K562 (cell line): ENCODE data around the gene PDE4D.

Experiments
- GABPB1 ChIP-seq: sonication (generic); formaldehyde crosslinking; IDR thresholded peaks from 2 replicates; pipeline ENCODE4 v1.8.0; 2022; ENCODE audit warnings: mild to moderate bottlenecking, missing genetic modification reagents
- NRF1 ChIP-seq, 2 experiments: fragments of 450-650 bp; IDR thresholded peaks in 1 of 2; conservative IDR thresholded peaks in 1 of 2; 2 replicates each; pipeline ENCODE4 v1.6.1; 2014; ENCODE audit warnings: mild to moderate bottlenecking in 2 of 2
- TF ChIP-seq, protein P1 (sequence below), 3 experiments: IDR thresholded peaks in 2 of 3; conservative IDR thresholded peaks in 1 of 3; 2 replicates each; pipeline ENCODE4 v1.5.1; 2011 to 2012; ENCODE audit warnings: low read length in 3 of 3, mild to moderate bottlenecking in 3 of 3, control low read depth in 2 of 3, improper control_type of control experiment in 1 of 3, inconsistent platforms in 1 of 3, low read depth in 1 of 3, mixed read lengths in 1 of 3, moderate library complexity in 1 of 3; ENCODE audit not compliant: insufficient read depth in 2 of 3
- TF ChIP-seq, protein P2 (sequence below), 2 experiments: fragments of 450-650 bp in 1 of 2; sonication (generic) in 1 of 2; formaldehyde crosslinking; conservative IDR thresholded peaks; 2 replicates each; pipeline versions ENCODE4 v1.4.0 to v1.8.1; 2020 to 2022; ENCODE audit warnings: mild to moderate bottlenecking in 1 of 2, missing genetic modification reagents in 1 of 2
- TF ChIP-seq, protein P3 (sequence below): fragments of 250-450 bp; sonication (Bioruptor Pico); IDR thresholded peaks from 2 replicates; pipeline ENCODE4 v1.8.0; 2021; ENCODE audit warnings: borderline replicate concordance, mild to moderate bottlenecking, moderate library complexity; ENCODE audit not compliant: poor library complexity, severe bottlenecking

DNA sequence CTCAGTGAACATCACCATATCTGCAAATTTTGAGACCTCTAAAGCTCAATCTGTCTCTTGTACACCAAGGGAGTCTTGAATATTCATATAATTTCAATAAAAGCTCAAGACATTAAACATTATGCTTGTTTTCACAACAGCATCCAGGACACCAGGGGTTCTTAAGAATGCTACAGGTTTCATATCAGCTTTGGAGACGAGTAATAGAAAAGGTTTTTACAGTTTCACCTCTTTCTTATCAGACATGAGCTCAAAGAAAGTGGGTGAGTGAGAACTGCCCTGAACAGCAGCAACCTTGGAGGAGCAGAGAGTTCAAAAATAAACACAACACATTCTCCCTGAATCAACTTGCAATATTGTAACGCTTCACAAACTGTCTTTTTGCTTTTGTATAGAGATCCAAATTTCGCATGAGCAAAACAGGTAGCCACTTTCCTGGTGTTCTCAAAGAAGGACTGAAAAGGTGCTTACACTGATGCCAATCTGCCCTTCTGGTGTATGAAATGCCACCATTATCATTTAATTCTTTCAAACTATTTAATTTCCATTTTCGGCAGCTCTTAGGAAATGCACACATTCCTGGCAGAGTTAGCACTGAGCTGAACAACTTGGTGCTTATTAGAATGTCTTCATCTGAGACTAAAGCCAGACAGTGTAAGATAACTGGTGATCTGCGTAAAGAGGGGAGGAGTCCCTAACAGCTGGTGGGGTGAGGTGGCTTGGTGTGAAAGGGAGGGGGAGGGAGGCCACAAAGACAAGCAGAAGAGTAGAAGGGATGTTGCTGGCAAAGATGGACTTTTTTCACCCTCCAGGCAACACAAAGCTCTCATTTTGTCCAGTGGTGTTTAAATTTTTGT lies 535.3 kb downstream of the PDE4D start:
- TF ChIP-seq, protein P1, sequence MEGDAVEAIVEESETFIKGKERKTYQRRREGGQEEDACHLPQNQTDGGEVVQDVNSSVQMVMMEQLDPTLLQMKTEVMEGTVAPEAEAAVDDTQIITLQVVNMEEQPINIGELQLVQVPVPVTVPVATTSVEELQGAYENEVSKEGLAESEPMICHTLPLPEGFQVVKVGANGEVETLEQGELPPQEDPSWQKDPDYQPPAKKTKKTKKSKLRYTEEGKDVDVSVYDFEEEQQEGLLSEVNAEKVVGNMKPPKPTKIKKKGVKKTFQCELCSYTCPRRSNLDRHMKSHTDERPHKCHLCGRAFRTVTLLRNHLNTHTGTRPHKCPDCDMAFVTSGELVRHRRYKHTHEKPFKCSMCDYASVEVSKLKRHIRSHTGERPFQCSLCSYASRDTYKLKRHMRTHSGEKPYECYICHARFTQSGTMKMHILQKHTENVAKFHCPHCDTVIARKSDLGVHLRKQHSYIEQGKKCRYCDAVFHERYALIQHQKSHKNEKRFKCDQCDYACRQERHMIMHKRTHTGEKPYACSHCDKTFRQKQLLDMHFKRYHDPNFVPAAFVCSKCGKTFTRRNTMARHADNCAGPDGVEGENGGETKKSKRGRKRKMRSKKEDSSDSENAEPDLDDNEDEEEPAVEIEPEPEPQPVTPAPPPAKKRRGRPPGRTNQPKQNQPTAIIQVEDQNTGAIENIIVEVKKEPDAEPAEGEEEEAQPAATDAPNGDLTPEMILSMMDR (IDR thresholded peaks at IDR 0.05 in 2 of 3, conservative IDR thresholded peaks at IDR 0.05 in 1 of 3; ENCODE audit: insufficient read depth in 2 of 3, low read depth in 1 of 3, low read length in 3 of 3), result no peak
- TF ChIP-seq, protein P2, sequence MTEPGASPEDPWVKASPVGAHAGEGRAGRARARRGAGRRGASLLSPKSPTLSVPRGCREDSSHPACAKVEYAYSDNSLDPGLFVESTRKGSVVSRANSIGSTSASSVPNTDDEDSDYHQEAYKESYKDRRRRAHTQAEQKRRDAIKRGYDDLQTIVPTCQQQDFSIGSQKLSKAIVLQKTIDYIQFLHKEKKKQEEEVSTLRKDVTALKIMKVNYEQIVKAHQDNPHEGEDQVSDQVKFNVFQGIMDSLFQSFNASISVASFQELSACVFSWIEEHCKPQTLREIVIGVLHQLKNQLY (CRISPR knock-in tag; conservative IDR thresholded peaks at IDR 0.05), result no peak
- TF ChIP-seq NRF1 (conservative IDR thresholded peaks at IDR 0.05 in 1 of 2, IDR thresholded peaks at IDR 0.05 in 1 of 2), result no peak
- TF ChIP-seq GABPB1 (CRISPR knock-in tag), result no peak
- TF ChIP-seq, protein P3, sequence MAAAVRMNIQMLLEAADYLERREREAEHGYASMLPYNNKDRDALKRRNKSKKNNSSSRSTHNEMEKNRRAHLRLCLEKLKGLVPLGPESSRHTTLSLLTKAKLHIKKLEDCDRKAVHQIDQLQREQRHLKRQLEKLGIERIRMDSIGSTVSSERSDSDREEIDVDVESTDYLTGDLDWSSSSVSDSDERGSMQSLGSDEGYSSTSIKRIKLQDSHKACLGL, result no peak
